HL-60 (cell line): ENCODE measurements around the gene SLC25A26.

Experiments
- DNase-seq, 2 experiments: peaks; one replicate each; pipeline ENCODE4 v3.0.0-alpha.2; 2010 to 2020; ENCODE audit warnings: low read depth in 1 of 2, low spot score in 1 of 2
- H3K27ac ChIP-seq: fragments of 250-450 bp; sonication (Bioruptor Pico); replicated peaks from 2 replicates; pipeline ENCODE4 v1.5.1; 2020; ENCODE audit warnings: mild to moderate bottlenecking, moderate library complexity
- H3K27me3 ChIP-seq: fragments of 250-450 bp; sonication (Bioruptor Pico); 2 replicates; pipeline ENCODE4 v1.5.1; 2021; ENCODE audit warnings: mild to moderate bottlenecking, moderate library complexity; ENCODE audit not compliant: insufficient read depth, poor library complexity, severe bottlenecking
- H3K4me3 ChIP-seq: replicated peaks from 2 replicates; pipeline ENCODE4 v1.5.1; 2011; ENCODE audit warnings: mild to moderate bottlenecking, control low read depth, low read length; ENCODE audit not compliant: insufficient read depth
- GABPA ChIP-seq: IDR thresholded peaks from 2 replicates; pipeline ENCODE4 v1.6.1; 2012; ENCODE audit warnings: low read depth
- POLR2AphosphoS5 ChIP-seq: IDR thresholded peaks from 2 replicates; pipeline ENCODE4 v1.6.1; 2012; ENCODE audit warnings: low read depth
- REST ChIP-seq: IDR thresholded peaks from 2 replicates; pipeline ENCODE4 v1.6.1; 2012; ENCODE audit warnings: low read depth; ENCODE audit not compliant: insufficient replicate concordance
- SPI1 ChIP-seq: IDR thresholded peaks from 2 replicates; pipeline ENCODE4 v1.6.1; 2012; ENCODE audit warnings: low read depth, mild to moderate bottlenecking, borderline replicate concordance
- TF ChIP-seq, protein P1 (sequence below): IDR thresholded peaks from one replicate; pipeline ENCODE4 v1.5.1; 2011; ENCODE audit warnings: low read length, control low read depth, inconsistent platforms; ENCODE audit not compliant: insufficient read depth

Gene SLC25A26

DNA sequence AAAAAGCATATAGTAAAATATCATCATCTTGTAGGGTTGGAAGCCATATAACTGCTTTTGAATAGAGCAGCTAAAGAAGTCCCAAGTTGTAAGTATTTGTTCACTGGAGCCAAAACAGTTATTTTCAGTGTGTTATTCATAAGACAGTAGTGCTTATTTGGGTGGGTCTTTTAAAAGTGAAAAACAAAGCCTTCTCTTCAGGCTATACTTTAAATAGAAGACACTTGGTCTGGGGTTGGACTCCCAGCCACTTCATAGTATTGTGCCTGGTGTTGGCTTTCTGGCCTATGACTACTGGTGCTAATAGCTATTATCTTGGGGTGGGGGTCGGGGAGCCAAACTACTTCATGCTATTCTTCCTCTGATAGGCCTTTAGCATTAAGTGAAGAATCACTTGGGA, 135.2 kb downstream of the SLC25A26 start:
- no peak overlapping the region for H3K27ac ChIP-seq
- TF ChIP-seq SPI1 (no peak), POLR2AphosphoS5 (no peak), REST (no peak), GABPA (no peak)
- TF ChIP-seq, protein P1, sequence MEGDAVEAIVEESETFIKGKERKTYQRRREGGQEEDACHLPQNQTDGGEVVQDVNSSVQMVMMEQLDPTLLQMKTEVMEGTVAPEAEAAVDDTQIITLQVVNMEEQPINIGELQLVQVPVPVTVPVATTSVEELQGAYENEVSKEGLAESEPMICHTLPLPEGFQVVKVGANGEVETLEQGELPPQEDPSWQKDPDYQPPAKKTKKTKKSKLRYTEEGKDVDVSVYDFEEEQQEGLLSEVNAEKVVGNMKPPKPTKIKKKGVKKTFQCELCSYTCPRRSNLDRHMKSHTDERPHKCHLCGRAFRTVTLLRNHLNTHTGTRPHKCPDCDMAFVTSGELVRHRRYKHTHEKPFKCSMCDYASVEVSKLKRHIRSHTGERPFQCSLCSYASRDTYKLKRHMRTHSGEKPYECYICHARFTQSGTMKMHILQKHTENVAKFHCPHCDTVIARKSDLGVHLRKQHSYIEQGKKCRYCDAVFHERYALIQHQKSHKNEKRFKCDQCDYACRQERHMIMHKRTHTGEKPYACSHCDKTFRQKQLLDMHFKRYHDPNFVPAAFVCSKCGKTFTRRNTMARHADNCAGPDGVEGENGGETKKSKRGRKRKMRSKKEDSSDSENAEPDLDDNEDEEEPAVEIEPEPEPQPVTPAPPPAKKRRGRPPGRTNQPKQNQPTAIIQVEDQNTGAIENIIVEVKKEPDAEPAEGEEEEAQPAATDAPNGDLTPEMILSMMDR = no peak
- H3K4me3 ChIP-seq = no peak overlapping the region
- no peaks in the 10 kb centered on the region for H3K27me3 ChIP-seq
- no peak for DNase-seq

DNA sequence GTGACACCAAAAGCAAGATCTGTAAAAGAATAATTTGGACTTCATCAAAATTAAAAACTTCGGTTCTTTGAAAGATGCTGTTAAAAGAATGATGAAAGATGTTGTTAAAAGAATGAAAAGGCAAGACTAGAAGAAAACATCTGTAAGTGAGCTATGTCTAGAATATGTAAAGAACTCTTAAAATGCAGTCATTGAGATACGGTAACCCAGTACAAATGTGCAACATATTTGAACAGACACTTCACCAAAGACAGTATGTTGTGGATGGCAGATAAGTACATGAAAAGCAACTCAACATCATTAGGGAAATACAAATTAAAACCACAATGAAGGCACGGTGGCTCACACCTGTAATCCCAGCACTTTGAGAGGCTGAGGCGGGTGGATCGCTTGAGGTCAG, 140.6 kb downstream of the SLC25A26 start:
- Histone ChIP-seq H3K4me3 (no peak overlapping the region), H3K27me3 (no peaks in the 10 kb centered on the region), H3K27ac (no peak overlapping the region)
- no peak for DNase-seq
- TF ChIP-seq REST (no peak), SPI1 (no peak), GABPA (no peak), POLR2AphosphoS5 (no peak)
- TF ChIP-seq, protein P1 = no peak

- Histone ChIP-seq H3K27me3 (no peaks in the 10 kb centered on the region), H3K4me3 (no peak overlapping the region), H3K27ac (no peak overlapping the region)
- no peak for DNase-seq
- TF ChIP-seq GABPA (no peak), REST (no peak), POLR2AphosphoS5 (no peak), SPI1 (no peak)
- TF ChIP-seq, protein P1 = no peak
Observed at GRCh38 chr3:66362541-66362941, 141.7 kb downstream of the SLC25A26 start.
